NCI-H1436 (cell line): Measurements from ENCODE around the gene INPP4B.

Source experiments
- DNase-seq: peaks from one replicate; lab custom pipeline; 2025; lab: John Stamatoyannopoulos, UW

The INPP4B gene

DNA sequence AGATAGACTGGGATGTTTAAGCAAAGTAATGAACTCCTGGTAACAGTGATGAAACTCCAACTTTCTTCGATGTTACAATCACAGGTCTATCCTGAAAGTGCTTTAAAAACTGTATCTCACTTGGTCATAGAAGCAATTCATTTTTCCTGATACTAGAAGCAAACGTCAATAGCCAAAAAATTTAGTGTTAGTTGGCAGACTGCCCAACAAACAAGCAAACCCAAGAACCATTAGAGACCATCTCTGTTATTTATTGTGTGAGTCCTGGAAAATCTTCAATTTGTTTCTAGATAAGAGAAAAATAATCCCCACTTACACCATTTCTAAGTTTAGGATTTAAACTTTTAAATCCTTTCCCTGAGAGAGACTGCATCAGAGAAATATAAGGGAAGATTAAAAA, 553.9 kb downstream of the INPP4B start:
- no peak for DNase-seq

DNA sequence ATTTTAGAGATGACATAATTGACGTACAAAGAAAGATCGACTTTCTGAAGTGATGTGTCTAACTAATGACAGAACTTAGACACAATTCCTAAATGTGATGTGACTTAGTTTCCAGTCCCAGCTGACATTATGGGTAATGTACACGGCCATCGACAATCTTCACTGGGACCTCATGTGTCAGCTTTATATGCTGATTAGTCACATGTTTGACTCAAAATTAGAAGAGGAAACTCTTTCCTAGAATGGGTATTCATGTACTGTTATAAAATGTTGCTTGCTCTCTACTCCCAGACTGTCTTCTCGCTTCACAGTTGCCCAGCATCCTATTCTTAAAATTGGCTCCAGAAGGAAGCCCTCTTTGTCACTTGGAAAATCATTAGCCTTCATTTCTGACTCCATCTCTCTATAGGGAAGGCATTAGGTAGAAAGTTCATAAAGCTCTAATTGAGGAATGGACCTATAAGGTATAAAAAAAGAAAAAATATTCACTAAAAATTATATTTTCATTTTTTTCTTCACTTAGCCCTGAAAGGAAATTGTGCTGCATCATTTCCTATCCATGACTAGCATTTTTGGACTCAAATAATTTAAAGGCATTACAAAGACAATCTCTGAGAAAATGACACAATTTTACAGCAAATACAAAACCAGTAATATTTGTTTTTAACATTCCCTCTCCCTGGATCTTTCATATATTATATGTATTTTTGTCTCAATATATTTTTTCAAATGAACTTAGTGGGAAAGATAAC, 554.6 kb downstream of the INPP4B start:
- no peak for DNase-seq

DNA sequence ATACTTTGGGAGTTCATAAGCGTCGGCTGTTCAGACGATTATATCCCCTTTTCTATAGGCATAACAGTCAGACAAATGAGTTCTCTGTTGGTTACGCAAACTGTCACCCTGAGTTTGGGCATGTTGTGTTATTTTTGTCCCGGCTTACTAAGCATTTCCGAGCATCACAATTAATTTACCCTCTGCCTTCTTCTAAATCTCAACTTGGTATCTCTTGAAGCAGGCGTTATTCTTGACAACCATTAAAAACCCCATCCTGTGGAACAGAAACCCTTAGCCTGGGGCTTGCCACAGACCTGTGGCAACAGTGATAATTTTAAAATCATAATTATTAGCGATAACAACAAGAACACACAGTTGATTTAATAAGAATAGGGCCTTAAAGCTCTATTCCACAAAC, 558.7 kb downstream of the INPP4B start:
- DNase-seq, result no peak

DNA sequence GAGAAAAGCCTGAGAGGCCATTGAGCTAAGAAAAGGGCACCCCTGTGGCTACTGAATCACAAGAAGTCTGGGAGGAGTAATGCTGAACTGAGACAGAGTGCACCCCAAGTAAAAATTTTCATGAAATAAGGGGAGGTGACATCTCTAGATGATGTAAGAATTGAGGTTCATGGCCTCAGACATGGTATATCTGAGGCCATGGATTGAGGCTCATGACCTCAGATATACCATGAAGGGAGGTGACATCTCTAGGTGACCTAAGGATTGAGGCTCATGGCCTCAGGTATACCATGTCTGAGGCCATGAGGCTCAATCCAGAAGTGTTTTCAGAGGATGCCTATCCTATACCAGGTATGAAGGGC, 560.9 kb downstream of the INPP4B start:
- no peak for DNase-seq

DNA sequence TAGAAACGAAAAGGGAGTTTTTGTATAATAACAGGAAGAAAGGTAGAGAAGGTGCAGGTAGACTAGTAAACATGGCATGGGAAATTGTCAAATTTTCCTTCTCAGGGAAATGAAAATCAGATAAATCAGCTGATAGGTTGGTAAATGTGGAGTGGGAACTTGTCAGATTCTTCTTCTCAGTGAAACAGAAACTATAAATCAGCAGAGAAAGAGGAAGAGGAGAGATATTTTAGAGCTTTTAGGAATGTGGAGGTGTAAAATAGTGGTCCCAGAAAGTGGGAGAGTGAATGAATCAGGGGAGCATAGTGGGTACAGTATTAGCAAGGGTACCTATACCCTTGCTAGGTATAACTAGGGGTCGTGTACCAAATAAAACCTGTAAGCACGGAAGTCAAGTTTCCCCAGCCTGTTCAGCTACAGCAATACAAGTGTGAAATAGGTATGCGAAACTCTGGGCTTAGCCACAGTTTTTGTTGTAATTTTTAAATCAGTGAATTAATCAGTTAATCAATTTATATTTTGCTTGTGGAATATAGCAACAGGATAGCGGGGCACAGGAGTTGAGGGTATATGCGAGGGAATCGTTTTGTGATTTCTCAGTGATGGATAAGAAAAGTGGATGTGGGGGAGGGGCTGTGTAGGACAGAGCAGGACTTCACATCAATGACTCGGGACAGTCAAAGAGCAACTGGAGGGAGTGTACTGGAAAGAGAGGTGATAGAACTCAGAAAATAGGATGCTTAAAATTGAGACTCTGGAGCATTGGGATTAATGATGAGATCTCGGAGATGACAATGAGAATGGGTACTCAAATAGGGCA, 561.5 kb downstream of the INPP4B start:
- DNase-seq, result no peak

DNA sequence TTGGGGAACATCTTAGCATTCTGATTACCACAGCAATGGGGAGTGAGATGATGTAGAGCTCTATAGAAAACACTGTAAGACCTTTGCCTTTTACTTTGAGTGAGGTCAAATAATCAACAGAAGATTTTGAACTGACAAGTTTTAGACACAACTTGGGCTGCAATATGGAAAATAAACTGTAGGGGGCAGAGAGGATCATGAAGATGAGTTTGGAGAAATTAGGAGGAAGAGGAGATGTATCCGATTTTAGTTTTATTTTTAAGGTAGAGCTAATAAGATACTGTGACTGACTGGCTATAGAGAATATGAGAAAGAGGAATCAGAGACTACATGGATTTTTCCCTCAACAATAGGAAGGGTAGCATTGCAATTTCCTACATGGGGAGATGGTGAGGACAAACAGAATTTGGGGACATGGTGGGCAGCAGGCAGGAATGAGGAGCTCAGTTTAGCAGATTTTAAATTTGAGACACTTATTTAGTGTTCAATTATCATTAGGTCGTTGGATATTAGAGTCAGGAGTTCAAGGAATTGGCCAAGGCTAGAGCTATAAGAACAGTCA, 563.1 kb downstream of the INPP4B start:
- DNase-seq, result no peak

DNA sequence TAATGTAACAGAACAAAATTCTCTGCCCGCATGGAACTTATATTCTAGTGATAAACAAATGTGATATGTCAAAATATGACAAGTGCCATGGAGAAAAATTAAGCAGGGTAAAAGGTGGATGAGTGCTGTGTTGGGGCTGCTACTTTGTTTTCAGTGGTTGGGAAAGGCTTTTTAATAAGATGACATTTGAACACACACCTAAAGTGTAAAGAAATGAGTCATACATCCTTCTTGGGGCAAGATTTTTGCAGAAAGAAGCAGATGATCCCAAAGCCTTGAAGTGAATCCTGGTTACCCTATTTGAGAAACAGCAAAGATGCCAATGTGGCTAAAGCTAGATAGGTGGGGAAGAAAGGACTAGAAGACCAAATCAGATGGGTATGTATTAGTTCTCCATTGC, 564.1 kb downstream of the INPP4B start:
- DNase-seq, result no peak

DNA sequence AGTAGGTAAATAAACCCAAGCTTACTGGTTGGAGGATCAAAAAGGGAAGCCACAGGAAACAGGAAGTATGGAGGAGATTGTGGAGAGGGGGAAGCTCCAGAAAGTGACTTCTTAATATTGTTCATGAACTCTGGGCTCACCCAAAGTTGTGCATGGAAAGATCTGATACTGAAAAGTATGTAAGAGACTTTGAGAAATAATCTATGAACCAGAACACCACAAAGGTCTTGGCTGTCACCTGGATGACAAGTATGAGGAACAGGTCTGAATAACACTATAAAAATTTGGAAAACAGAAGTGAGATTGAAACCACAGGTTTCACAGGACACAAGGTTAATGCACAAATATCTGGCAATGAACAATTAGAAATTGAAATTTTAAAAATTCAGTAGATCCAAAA, 567.4 kb downstream of the INPP4B start:
- DNase-seq, result no peak

DNA sequence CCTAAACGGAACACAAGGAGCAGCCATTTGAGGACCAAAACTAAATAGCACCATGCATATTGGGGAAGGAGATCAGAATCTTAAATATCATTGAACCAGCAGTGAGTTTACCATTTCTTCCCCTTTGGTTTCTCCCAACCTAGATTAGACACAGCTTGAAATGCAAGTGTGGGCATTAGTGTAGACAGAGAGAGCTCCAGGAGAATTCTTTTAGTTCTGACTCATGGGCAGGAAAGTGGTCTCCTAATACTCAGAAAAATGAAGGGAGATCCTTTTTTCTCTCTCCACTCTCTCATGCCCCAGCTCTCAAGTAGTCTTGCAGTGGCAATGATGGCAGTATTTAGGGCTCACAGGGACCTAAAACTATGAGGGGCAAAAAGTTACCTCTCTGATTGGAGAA, 567.9 kb downstream of the INPP4B start:
- DNase-seq, result no peak

DNA sequence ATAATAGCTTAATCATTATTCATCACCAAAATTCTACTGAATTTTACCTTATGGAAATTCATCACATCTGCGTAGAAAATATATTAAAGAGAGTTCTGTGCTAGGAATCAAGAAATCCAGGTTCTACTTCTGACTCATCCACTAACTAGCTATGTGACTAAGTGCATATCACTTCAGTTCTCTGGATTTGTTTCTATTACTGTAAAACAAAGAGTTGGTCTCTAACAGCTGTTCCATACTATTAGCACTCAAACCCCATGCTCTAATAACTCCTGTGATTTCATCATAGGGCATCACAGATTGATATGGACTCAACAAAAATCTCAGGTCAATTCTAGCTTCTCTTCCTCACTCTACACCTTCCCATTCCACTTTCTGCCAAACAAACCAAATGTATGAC, 572.0 kb downstream of the INPP4B start:
- no peak for DNase-seq

DNA sequence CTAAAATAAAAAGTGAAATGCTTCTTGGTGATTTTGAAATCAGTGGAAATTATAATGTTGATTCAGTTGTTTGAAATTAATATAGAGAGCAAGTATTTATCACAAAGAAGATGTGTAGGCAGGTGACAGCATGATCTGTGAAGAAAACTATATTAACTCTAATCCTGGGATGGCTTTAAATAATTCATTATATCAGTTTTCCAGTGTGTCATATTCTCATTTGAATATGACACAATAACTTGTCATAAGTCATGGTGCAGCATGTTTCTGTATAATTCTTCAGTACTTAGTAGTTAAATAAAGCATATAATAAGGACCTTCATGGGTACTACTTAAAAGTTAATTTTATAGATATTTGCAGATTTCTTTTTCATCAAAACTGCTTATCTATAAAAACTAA, 573.6 kb downstream of the INPP4B start:
- DNase-seq, result no peak

DNA sequence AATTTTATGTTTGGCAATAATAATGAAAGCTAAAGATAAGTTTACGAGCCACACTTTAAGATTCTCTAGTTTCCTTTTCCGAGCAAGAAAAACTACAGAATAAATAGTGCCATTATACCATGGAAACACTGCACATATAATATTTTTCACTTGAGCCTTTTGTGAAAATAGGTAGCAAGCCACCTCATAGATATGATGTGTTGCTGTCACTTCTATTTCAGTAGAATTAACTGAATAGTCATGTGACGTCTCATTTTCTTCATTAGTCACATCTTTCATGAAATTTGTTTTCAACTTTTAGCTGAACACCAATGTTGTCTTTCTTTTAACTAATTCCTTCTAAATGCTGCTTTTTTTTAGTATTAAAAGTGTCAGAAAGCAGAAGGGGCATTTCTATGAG, 574.3 kb downstream of the INPP4B start:
- no peak for DNase-seq

DNA sequence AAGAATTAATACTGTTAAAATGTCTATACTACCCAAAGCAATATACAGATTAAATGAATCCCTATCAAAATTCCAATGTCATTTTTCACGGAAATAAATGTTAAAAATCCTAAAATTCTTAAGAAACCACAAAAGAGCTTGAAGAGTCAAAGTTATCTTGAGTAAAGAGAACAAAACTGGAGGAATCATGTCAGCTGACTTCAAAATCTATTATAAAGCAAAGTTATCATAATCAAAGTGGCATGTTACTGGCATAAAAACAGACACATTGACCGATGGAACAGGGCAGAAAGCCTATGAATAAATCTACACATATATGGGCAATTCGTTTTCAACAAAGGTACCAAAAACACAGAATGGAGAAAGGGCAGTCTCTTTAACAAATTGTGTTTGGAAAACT, 579.0 kb downstream of the INPP4B start:
- no peak for DNase-seq

DNA sequence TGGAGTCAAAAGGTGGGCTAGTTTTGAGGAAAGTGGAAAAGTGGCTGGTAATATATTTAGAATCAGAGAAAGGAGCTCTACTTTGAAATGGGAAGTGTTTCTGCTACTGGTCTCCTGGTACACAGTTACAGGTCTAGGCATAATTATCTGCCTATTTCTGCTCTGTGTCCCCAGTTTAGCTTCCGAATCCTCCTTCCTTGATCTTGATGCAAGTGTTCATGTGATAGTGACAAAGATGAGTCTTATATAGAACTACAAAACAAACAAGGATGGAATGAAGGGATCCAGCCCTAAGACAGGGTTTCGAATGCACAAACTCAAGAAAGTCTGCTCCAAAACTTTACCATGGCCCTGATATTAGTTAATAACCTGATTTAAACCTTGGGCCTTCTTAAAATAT, 580.2 kb downstream of the INPP4B start:
- DNase-seq, result no peak

DNA sequence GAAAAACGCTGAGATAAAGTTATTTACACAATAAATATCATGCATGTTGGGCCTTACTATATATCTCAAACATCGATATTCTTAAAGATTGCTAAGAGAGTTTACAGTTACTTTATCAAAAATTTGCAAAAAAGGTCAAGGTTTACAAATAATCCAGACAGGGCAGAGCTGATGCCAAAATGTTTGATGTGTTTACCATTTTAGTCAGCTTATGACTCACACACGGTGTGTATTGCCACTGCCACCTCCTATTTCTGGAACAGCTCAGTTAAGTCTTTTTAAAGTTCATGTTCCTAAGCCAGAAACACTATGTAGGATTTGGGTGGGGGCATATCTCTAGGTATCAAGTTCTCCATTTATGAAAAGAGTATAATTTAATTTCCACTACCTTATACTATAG, 580.6 kb downstream of the INPP4B start:
- no peak for DNase-seq

DNA sequence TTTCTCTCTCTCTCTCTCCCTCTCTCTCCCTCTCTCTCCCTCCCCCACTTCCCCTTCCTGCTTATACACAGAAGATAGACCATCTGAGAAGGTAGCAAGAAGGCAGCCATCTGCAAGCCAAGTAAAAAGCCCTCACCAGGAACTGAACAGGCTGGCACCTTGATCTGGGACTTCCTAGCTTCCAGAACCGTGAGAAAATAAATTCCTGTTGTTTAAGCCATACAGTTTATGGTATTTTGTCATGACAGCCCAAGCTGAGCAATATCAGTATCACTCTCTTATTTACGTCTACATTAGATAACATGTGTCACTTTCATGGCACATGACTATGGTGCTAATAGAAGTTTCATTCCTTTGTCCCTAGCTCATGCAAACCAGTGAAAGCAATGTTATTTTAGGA, 581.1 kb downstream of the INPP4B start:
- no peak for DNase-seq

DNA sequence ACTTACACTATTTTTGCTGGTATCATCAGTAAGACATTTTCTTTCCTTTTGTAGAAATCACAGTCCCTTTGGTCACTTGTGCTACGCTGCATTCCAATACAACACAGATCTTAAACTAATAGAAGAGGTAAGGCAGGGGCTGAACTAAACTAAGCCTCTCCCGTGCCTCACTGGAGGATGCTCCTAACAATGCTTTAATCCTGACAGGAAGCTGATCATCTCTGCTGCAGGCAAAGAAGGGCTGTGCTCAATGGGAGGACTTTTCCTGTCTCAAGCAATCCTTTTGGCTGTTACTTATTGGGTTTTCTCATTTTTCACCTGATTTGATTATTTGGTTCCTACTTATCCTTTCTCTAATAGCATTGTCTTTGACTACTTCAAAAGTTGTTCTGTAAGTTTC, 583.1 kb downstream of the INPP4B start:
- DNase-seq, result no peak

DNA sequence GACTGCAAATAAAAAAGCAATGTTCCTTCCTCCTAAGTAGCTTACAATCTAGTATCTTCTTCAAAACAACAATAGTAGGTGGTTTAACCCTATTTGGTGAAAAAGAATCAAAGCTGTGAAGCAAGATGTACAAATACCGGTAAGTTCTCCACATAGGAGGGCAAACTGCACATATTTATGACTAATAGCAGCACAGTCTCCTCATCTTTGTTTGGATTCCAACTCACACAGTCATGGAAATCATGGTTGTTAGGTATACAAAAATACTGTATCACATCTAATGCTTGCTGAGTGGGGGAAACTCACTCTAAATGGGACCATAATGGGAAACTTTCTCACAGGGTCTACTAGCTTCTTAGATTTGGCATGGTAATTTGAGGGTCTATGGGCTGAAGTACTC, 597.2 kb downstream of the INPP4B start:
- no peak for DNase-seq

DNA sequence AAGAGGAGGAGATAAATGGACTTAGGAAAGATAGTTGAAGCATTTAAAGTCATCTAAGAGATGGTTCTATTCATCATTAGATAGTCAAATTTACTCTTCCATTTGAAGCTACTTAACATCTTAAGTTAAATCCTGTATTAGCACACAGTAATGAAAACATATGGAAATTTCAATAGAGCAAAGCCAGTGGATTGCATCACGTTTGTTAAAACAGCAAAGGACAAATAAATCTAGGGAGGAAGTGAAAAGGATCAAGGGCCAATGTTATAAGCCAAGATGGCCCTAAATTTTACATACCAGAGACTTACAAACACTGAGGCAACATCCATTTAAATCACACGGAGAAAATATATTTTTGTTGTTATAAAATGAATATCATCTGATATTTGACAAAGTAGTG, 602.8 kb downstream of the INPP4B start:
- no peak for DNase-seq

DNA sequence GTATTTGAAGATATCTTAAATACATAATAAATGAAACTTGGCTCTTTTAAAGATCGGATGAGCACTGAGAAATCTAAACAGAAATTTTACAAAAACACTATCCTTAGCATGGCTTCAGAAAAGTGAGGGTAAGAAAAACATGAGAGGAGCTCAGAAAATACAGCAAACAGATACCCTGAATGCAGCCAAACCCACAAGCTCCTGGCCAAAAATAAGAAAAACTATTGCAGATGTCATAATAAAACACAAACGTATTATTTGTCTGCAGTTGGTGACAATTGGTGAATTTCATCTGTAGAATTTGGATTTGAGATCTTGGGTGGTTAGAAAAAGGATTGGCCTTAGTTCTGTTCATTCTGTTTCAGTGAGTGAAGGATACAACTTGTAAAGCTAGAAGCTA, 603.9 kb downstream of the INPP4B start:
- DNase-seq, result no peak

DNA sequence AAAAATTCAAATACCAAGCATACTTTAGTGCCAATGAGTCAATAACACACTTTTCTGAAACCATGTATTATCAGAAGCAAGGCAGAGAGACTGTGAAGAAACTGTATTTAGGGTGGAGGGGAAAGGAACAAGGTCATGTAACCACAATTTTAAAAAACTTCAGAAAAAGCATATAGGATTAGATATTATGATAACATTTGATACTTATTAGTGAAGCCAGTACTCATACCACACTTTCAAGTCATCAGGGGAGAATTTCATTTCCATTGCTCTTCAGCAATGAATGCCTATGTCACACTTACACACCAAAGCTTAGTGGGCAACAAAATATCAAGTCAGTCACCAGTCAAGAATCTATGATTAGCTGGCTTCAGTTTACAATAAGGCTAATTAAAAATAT, 607.5 kb downstream of the INPP4B start:
- DNase-seq, result no peak

DNA sequence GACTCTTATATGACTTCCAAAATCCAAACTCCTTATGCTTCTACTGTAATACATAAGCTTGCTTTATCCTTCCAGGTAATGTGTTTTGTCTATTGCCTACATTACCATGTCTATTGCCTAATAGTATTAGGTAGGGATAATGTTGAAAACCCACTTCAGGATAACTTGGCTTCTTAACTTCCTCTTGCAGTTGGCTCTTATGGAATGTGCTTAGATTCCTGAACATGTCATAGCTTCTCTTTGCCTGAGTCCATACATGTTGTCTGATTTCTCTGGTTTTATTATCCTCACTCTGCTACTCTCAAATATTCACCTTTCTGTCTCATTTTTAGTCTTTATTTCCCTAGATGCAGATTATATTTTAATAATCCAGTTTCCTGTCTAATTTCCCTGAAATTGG, 609.8 kb downstream of the INPP4B start:
- no peak for DNase-seq

DNA sequence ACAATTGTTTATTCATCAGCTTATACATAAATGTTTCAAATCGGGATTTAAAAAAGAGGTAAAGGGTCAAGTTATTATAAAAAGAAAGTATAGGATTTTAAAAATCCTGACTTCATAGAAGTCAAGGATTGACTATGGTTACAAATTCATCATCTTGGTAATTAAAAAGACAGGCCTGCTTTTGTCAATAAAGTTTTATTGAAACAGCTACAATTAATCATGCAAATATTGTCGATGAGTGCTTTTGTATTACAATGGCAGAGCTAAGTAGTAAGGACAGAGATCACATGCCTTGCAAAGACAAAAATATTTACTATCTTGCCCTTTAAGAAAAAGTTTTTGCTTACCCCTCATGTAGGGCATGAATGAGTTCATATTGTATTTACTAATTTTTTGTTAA, 614.3 kb downstream of the INPP4B start:
- no peak for DNase-seq

DNA sequence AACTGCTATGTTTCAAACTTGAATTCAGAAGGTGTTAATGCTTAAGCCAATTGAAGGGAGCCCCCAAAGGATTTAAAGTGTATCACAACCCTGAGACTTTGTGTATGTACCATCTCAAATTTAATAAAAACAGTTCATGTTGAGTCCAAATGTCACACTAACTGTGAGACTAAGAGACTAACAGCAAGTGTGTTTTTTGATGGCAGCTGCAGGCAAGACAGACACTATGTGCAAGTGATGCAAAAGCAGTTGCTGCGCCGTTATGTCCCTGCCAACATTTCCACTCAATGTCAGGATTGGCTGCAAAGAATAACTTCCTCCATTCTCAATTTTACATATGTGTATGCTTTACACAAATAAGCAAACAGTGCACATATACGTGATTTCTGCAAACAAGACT, 615.1 kb downstream of the INPP4B start:
- no peak for DNase-seq
